NCI-H1436 (cell line): ENCODE results near the gene KRT10.
"Not testable (repeated sequence)": the region's sequence is repeated elsewhere in the genome, so short reads cannot be mapped to it uniquely, and the experiment has no call there.

Source experiments
- DNase-seq: peaks from one replicate; lab custom pipeline; 2025; lab: John Stamatoyannopoulos, UW

The KRT10 gene

GRCh38 chr17:40832840-40833239 lies 10.4 kb upstream of the KRT10 start:
- DNase-seq = no peak

- DNase-seq = no peak
Measured at GRCh38 chr17:40830085-40830776, 7.8 kb upstream of the KRT10 start.

- DNase-seq = no peak
Measured at GRCh38 chr17:40828454-40829044, 6.1 kb upstream of the KRT10 start.

- no peak for DNase-seq
Measured at GRCh38 chr17:40827746-40828453, 5.5 kb upstream of the KRT10 start.

GRCh38 chr17:40825599-40825998 lies 3.2 kb upstream of the KRT10 start:
- no peak for DNase-seq

- DNase-seq = no peak
Measured at GRCh38 chr17:40824015-40824832, 1.8 kb upstream of the KRT10 start.

GRCh38 chr17:40821536-40821935 lies 878 bp downstream of the KRT10 start:
- no peak for DNase-seq

- DNase-seq = no peak
Measured at GRCh38 chr17:40820228-40820838, 2.1 kb downstream of the KRT10 start.

GRCh38 chr17:40819528-40820125 lies 2.8 kb downstream of the KRT10 start:
- DNase-seq = no peak

GRCh38 chr17:40818733-40819527 lies 3.5 kb downstream of the KRT10 start:
- peak; percentile 84 for DNase-seq

- DNase-seq = no peak
Measured at GRCh38 chr17:40818343-40818732, 4.1 kb downstream of the KRT10 start.

- DNase-seq = no peak
Measured at GRCh38 chr17:40817103-40817682, 5.2 kb downstream of the KRT10 start.

GRCh38 chr17:40816569-40816968 lies 5.8 kb downstream of the KRT10 start:
- DNase-seq = no peak

GRCh38 chr17:40815381-40815780 lies 7.0 kb downstream of the KRT10 start:
- DNase-seq = no peak

GRCh38 chr17:40814657-40815056 lies 7.8 kb downstream of the KRT10 start:
- DNase-seq = not testable (repeated sequence)

- DNase-seq = no peak
Measured at GRCh38 chr17:40813804-40814203, 8.6 kb downstream of the KRT10 start.

- DNase-seq = no peak
Measured at GRCh38 chr17:40812639-40813038, 9.8 kb downstream of the KRT10 start.

- DNase-seq = no peak
Measured at GRCh38 chr17:40810494-40810893, 11.9 kb downstream of the KRT10 start.

GRCh38 chr17:40809721-40810421 lies 12.5 kb downstream of the KRT10 start:
- no peak for DNase-seq

GRCh38 chr17:40806131-40806530 lies 16.3 kb downstream of the KRT10 start:
- DNase-seq = no peak
